ENCODE results near the gene TRIM38.
"Not testable (repeated sequence)": the region's sequence is repeated elsewhere in the genome, so short reads cannot be mapped to it uniquely, and the experiment has no call there.

The TRIM38 gene

GRCh38 chr6:25966711-25967110 is 4.1 kb downstream of the TRIM38 start:
- no peak for DNase-seq (ENCODE audit: low read depth in 3 of 3, low spot score in 1 of 3)

DNA sequence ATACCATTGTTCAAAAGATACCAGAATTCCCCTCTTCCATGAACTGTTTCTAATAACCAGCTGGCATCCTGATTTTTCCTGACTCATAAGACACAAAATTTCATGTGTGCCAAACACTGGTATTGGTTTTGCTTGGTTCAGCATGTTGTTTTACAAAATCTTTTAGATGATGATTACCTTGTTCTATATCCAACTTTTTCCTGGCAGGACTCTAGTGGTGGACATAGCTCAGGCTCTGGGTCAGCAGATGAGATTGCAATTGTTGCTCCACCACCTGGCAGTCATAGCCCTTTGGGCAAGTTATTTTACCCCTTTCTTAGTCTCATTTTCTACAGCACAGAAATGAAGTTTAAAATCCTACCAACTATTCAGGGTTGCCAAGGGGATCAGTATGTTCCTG is 6.2 kb downstream of the TRIM38 start:
- no peak for DNase-seq (ENCODE audit: low read depth in 3 of 3, low spot score in 1 of 3)

GRCh38 chr6:25971187-25971821 is 8.7 kb downstream of the TRIM38 start:
- no peak for DNase-seq (ENCODE audit: low read depth in 3 of 3, low spot score in 1 of 3)

DNA sequence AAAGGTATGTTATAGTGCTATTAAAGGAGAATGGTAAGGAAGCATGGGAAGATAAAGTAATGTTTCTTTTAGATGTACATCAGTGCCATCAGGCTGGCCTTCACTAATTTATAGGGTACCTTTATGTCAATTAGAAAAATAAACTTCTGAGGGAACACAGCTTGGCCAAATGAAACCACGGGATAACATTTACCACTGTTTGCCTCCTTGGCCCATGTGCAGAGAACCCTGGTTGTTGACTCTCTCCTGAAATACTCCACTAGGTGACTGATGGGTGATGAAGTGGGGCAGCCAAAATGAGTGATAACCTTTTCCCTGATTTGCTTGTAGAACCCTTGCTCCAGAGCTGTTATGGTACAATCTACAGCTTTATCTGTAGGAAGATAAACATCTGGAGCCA is 9.5 kb downstream of the TRIM38 start:
- no peak for DNase-seq (ENCODE audit: low read depth in 3 of 3, low spot score in 1 of 3)

- DNase-seq (ENCODE audit: low read depth in 3 of 3, low spot score in 1 of 3) = no peak
Observed at GRCh38 chr6:25972902-25973301, 10.3 kb downstream of the TRIM38 start.

DNA sequence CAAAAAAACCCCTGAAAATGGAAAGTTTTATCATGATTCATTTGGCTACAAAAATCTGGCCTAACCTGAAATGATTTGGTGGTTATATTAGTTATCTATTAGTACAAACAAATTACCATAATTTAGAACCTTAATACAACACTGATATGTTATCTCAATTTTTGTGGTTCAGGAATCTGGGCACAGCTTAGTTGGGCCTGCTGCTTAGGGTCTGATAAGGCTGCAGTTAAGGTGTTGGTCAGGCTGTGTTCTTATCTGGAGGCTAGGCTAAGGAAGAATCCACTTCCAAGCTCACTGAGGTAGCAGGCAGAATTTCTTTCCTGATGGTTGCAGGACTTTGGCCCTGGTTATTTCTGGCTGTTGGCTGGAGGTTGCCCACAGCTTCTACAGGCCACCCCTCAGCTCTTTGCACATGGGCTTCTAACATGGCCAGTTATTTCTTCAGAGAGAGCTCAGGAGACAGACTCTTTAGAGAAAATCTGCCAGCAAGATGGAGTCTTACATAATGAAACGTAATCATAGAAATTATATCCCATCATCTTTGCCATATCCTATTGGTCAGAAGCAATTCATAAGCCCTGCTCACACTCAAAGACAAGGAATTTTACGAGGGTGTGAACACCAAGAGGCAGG is 11.4 kb downstream of the TRIM38 start:
- no peak for DNase-seq (ENCODE audit: low read depth in 3 of 3, low spot score in 1 of 3)

GRCh38 chr6:25975923-25976560 is 13.4 kb downstream of the TRIM38 start:
- DNase-seq (ENCODE audit: low read depth in 3 of 3, low spot score in 1 of 3) = no peak

- no peak for DNase-seq (ENCODE audit: low read depth in 3 of 3, low spot score in 1 of 3)
Observed at GRCh38 chr6:25980935-25981334, 18.3 kb downstream of the TRIM38 start.

GRCh38 chr6:25981568-25982263 is 19.1 kb downstream of the TRIM38 start:
- no peak for DNase-seq (ENCODE audit: low read depth in 3 of 3, low spot score in 1 of 3)

- no peak for DNase-seq (ENCODE audit: low read depth in 3 of 3, low spot score in 1 of 3)
Observed at GRCh38 chr6:25984265-25984664, 21.7 kb downstream of the TRIM38 start.

- no peak for DNase-seq (ENCODE audit: low read depth in 3 of 3, low spot score in 1 of 3)
Observed at GRCh38 chr6:25987845-25988244, 25.2 kb downstream of the TRIM38 start.

DNA sequence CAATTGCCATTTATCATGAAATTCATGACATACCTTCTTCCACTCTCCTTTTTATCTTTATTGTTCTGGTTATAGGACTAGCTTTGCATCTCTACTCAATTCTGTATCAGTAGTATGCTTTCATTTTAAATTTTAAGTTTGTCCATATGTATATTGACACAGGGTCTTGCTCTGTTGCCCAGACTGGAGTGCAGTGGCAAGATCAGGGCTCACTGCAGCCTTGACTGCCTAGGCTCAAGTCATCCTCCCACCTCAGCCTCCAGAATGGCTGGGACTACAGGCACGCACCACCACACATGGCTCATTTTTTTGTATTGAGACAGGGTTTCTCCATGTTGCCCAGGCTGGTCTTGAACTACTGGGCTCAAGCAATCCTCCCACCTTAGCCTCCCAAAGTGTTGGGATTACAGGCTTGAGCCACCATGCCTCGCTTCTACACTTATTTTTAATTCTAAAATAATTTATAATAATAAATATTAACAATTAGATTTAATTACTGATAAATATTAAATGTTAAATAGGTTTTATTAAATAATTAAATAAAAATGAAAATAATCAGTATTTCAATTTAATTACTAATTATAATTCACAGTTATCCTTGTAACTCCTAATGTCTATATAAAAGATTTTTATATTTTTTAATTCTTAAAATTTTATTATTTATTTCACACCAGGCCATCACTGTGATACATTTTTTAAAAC is 27.7 kb downstream of the TRIM38 start:
- DNase-seq (ENCODE audit: low read depth in 3 of 3, low spot score in 1 of 3) = no peak

- peak in 1 of 3 donors; percentile 21 for DNase-seq (ENCODE audit: low read depth in 3 of 3, low spot score in 1 of 3)
Observed at GRCh38 chr6:25991785-25992412, 29.3 kb downstream of the TRIM38 start.

DNA sequence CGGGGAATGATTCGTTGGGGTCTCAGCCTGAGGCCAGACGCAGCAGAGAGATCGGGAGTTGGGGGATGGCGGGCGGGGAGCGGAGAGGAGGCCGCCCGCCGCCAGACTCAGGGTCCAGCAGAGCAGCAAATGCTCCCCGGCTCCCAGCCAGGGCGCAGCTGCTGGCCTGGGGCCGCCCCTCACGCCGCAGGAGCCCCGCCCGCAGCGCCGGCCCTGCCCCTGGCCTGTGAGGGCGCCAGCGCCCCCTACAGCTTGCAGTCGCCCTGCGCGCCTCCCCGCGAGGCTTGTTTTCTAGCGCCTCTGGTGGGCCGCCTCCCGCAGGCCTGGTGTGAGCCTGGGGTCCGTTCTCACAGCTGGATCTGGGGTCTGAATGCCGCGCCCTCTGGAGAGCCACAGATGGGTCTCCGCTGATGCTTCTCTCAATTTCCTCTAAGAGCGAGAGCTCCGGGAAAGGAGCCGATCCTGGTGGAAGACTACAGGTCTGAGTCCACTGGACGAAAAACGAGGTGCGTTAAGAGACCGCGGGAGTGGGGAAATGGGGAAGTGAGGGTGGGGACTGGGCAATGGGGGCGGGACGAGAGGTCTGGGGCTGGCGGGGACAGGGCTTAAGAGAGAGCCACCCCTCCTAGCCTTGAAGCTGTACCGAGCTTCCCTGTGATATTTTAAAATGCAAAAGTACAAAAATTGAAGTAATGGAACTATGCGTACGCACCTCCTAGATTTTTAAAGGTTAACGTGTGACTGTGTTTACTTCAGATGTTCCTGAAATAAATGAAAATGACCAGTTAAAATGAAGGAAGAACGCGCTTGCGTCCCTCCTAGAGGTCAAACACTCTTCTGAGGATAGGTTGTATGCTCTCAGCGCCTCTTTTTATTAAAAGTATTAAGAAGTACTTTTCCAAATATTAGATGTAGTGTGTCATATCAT is 30.1 kb downstream of the TRIM38 start:
- DNase-seq (ENCODE audit: low read depth in 3 of 3, low spot score in 1 of 3) = peak; percentile 76 to 97 (median 82)

DNA sequence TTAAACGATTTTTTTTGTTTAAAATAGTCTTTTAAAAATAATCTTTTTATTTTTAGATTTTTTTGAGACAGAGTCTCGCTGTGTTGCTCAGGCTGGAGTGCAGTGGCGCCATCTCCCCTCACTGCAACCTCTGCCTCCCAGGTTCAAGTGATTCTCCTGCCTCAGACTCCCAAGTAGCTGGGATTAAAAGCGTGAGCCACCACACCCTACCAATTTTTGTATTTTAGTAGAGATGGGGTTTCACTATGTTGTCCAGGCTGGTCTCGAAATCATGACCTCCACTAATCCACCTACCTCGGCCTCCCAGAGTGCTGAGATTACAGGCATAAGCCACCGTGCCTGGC is 30.7 kb downstream of the TRIM38 start:
- DNase-seq (ENCODE audit: low read depth in 3 of 3, low spot score in 1 of 3) = not testable (repeated sequence)

DNA sequence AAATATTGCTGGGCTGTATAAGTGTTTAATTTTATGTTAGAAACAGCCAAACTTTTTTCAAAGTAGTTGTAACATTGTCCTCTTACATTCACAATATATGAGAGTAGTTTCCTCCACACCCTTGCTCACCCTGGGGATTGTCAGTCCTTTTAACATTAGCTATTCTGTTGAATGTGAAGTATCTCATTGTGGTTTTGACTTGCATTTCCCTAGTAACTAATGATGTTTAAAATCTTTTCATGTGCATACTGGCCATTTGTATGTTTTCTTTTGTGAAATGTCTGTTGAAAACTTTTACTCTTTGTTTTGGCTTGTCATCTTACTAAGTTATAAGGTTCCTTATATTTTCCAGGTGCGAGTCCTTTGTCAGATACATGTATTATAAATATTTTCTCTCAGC is 32.9 kb downstream of the TRIM38 start:
- DNase-seq (ENCODE audit: low read depth in 3 of 3, low spot score in 1 of 3) = no peak

DNA sequence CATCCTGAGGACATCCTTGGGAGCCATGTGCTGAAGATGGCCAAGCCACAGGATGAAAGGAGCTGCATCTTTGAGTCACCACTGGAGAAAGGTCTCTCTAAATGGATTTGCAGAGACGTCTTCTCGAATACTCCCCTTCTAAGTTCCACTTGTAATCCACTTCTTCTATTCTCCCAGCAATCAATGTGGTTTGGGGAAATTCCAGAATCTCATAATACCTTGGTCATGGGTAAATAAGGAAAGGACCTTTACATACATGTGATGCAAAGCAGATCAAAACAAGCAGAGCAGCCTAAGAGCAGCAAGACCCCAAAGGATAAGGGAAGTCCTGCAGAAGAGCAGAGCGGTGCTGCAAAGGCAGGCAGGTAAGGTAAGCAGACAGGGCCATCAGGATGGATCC is 35.3 kb downstream of the TRIM38 start:
- no peak for DNase-seq (ENCODE audit: low read depth in 3 of 3, low spot score in 1 of 3)

GRCh38 chr6:25998379-25998778 is 35.8 kb downstream of the TRIM38 start:
- no peak for DNase-seq (ENCODE audit: low read depth in 3 of 3, low spot score in 1 of 3)

DNA sequence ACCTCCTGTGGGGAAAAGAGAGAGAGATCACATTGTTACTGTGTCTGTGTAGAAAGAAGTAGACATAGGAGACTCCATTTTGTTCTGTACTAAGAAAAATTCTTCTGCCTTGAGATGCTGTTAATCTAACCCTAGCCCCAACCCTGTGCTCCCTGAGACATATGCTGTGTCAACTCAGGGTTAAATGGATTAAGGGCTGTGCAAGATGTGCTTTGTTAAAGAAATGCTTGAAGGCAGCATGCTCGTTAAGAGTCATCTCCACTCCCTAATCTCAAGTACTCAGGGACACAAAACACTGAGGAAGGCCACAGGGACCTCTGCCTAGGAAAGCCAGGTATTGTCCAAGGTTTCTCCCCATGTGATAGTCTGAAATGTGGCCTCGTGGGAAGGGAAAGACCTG is 36.6 kb downstream of the TRIM38 start:
- not testable (repeated sequence) for DNase-seq (ENCODE audit: low read depth in 3 of 3, low spot score in 1 of 3)

Data from stimulated activated CD4-positive, alpha-beta T cell treated with anti-CD3 and anti-CD28 coated beads, TNF-alpha, amount 100 ng/mL, for 1 hour (primary cell).